Caki2 (cell line): ENCODE data around the gene BMF. TPM values are rescaled to one million over a fixed set of nuclear protein-coding genes. Genes with fewer than 3 reads are reported as not detected.

Source experiments
- DNase-seq: peaks from one replicate; pipeline ENCODE4 v3.0.0-alpha.2; 2015; ENCODE audit warnings: low read depth
- in situ Hi-C: cut with HindIII; loops from 2 replicates; pipeline ENCODE4 v1.10.0; 2016; ENCODE audit warnings: low sequenced_read_pairs, low pct_unique_long_range_greater_than_20kb, mixed read lengths
- total RNA-seq: library from RNA; depleted of rRNA; stranded (reverse); fragments of >200 nt; shearing (Covaris generic); gene quantifications from 2 replicates; pipeline ENCODE4 v1.2.3, GENCODE V29; 2014; ENCODE audit warnings: low replicate concordance

BMF gene
- total RNA-seq, 1 experiment from 2014 or later, result 1.8 TPM

GRCh38 chr15:40059821-40060220 is 48.9 kb downstream of the BMF start:
- no peak for DNase-seq
- in situ Hi-C loops, result no loop called here

- in situ Hi-C loops, result no loop called here
- no peak for DNase-seq
Measured at GRCh38 chr15:40058476-40059140, 50.1 kb downstream of the BMF start.

GRCh38 chr15:40055576-40056293 is 52.9 kb downstream of the BMF start:
- in situ Hi-C loops, result no loop called here
- no peak for DNase-seq

- peak; percentile 67 for DNase-seq
- in situ Hi-C loops, result no loop called here
Measured at GRCh38 chr15:40054855-40055575, 53.7 kb downstream of the BMF start.

- DNase-seq, result no peak
- in situ Hi-C loops, result no loop called here
Measured at GRCh38 chr15:40054605-40054854, 54.1 kb downstream of the BMF start.

- DNase-seq, result no peak
- in situ Hi-C loops, result no loop called here
Measured at GRCh38 chr15:40053831-40054604, 54.7 kb downstream of the BMF start.

- no peak for DNase-seq
- in situ Hi-C loops, result no loop called here
Measured at GRCh38 chr15:40053079-40053830, 55.4 kb downstream of the BMF start.

- DNase-seq, result peak; percentile 75
- in situ Hi-C loops, result no loop called here
Measured at GRCh38 chr15:40052604-40053003, 56.1 kb downstream of the BMF start.

- no peak for DNase-seq
- in situ Hi-C loops, result no loop called here
Measured at GRCh38 chr15:40051616-40052415, 56.9 kb downstream of the BMF start.

GRCh38 chr15:40050788-40051470 is 57.8 kb downstream of the BMF start:
- DNase-seq, result no peak
- in situ Hi-C loops, result no loop called here

- in situ Hi-C loops, result loop anchor here (25.0 kb wide), 1 partner anchor 163 kb away; no protein-coding TSS in a partner anchor
- DNase-seq, result no peak
Measured at GRCh38 chr15:40048926-40049475, 59.7 kb downstream of the BMF start.

GRCh38 chr15:40048211-40048792 is 60.4 kb downstream of the BMF start:
- in situ Hi-C loops, result loop anchor here (25.0 kb wide), 1 partner anchor 164 kb away; no protein-coding TSS in a partner anchor
- no peak for DNase-seq

GRCh38 chr15:40047415-40048210 is 61.1 kb downstream of the BMF start:
- in situ Hi-C loops, result loop anchor here (25.0 kb wide), 1 partner anchor 165 kb away; no protein-coding TSS in a partner anchor
- DNase-seq, result peak; percentile 63

- in situ Hi-C loops, result loop anchor here (25.0 kb wide), 1 partner anchor 165 kb away; no protein-coding TSS in a partner anchor
- peak; percentile 68 for DNase-seq
Measured at GRCh38 chr15:40046721-40047414, 61.8 kb downstream of the BMF start.
